ENCODE data around the gene LAMA5. TPM values are rescaled to one million over a fixed set of nuclear protein-coding genes. Genes with fewer than 3 reads are reported as not detected.

LAMA5 gene
- total and polyA plus RNA-seq, 2 experiments from 2014 or later, result 201 to 298 TPM

DNA sequence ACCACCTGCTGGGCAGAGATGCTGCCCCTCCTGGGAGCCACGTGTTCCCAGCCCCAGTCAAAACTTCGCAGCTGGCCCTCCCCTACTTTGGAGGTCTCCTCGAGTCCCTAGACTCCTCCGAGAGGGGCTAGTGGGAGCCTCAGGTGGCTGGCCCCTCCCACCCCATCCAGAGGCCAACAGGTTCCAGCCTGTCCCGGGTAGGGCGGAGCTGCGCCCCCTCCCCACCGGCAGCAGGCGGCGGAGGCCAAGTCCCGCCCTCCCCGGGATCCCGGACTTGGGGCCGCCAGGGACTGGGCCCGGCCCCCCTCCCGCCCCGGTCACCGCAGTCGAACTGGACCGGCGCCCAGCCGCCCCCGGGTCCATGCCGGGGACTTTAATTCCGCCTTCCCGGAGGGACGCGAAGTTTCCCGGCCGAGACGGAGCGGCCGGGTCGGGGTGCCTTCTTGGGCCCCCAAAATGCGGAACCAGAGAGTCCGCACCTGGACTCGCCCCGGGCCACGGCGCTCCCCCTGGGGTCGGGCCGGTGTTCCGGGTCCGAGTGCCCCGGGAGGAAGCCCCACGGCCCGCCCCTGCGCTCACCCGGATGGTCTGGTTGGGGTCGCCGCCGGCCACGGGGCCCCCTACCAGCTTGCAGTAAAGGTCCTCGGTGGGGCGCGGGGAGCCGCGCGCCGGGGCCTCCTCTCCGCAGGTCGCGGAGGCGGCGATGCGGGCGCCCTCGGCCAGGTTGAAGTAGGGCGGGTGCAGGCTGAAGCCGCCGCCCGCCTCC, 559 bp downstream of the LAMA5 start (continued):
- TF ChIP-seq, protein P1, sequence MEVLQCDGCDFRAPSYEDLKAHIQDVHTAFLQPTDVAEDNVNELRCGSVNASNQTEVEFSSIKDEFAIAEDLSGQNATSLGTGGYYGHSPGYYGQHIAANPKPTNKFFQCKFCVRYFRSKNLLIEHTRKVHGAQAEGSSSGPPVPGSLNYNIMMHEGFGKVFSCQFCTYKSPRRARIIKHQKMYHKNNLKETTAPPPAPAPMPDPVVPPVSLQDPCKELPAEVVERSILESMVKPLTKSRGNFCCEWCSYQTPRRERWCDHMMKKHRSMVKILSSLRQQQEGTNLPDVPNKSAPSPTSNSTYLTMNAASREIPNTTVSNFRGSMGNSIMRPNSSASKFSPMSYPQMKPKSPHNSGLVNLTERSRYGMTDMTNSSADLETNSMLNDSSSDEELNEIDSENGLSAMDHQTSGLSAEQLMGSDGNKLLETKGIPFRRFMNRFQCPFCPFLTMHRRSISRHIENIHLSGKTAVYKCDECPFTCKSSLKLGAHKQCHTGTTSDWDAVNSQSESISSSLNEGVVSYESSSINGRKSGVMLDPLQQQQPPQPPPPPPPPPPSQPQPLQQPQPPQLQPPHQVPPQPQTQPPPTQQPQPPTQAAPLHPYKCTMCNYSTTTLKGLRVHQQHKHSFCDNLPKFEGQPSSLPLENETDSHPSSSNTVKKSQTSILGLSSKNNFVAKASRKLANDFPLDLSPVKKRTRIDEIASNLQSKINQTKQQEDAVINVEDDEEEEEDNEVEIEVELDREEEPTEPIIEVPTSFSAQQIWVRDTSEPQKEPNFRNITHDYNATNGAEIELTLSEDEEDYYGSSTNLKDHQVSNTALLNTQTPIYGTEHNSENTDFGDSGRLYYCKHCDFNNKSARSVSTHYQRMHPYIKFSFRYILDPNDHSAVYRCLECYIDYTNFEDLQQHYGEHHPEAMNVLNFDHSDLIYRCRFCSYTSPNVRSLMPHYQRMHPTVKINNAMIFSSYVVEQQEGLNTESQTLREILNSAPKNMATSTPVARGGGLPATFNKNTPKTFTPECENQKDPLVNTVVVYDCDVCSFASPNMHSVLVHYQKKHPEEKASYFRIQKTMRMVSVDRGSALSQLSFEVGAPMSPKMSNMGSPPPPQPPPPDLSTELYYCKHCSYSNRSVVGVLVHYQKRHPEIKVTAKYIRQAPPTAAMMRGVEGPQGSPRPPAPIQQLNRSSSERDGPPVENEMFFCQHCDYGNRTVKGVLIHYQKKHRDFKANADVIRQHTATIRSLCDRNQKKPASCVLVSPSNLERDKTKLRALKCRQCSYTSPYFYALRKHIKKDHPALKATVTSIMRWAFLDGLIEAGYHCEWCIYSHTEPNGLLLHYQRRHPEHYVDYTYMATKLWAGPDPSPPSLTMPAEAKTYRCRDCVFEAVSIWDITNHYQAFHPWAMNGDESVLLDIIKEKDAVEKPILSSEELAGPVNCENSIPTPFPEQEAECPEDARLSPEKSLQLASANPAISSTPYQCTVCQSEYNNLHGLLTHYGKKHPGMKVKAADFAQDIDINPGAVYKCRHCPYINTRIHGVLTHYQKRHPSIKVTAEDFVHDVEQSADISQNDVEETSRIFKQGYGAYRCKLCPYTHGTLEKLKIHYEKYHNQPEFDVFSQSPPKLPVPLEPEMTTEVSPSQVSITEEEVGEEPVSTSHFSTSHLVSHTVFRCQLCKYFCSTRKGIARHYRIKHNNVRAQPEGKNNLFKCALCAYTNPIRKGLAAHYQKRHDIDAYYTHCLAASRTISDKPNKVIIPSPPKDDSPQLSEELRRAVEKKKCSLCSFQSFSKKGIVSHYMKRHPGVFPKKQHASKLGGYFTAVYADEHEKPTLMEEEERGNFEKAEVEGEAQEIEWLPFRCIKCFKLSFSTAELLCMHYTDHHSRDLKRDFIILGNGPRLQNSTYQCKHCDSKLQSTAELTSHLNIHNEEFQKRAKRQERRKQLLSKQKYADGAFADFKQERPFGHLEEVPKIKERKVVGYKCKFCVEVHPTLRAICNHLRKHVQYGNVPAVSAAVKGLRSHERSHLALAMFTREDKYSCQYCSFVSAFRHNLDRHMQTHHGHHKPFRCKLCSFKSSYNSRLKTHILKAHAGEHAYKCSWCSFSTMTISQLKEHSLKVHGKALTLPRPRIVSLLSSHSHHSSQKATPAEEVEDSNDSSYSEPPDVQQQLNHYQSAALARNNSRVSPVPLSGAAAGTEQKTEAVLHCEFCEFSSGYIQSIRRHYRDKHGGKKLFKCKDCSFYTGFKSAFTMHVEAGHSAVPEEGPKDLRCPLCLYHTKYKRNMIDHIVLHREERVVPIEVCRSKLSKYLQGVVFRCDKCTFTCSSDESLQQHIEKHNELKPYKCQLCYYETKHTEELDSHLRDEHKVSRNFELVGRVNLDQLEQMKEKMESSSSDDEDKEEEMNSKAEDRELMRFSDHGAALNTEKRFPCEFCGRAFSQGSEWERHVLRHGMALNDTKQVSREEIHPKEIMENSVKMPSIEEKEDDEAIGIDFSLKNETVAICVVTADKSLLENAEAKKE (CRISPR knock-in tag; IDR thresholded peaks at IDR 0.05), result no peak
- TF ChIP-seq EZH2phosphoT487 (IDR thresholded peaks at IDR 0.05; ENCODE audit: unreplicated experiment), result no peak

DNA sequence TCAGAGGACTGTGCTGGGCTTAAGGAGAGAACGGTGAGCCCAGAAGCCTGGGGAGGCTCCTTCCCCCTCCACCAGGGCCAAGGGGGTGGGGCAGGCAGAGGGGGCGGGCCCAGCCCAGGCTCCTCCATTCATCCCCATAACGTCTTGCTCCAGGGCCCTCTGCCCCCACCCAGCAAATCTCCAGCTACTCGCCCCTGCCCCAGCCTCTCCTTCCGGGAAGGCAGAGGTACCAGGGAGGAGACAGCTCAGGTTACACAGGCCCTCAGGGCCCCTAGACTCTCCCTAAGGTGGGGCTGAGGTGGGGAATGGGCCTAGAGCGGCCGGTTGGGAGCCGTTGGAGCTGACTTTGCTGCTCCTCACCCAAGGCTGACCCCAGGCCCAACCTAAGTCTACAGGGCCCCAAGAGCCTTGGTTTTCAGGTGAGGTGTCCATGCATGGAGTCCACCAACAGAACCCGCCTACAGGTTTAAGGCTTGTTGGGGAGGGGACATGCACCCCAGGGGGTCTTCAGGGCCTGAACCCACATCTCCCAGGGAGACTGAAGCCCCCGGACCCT, 1.2 kb downstream of the LAMA5 start:
- peak; percentile 67 for DNase-seq (ENCODE audit: low spot score)
- Mint-ChIP-seq H3K36me3 (ENCODE audit: low read depth) (peaks cover 3% of the 10 kb centered on the region; the same call in 2 of the 3 replicates), H3K4me3 (peak overlapping the region; percentile 67), H3K27ac (no peak overlapping the region), H3K27me3 (ENCODE audit: insufficient read depth, low read depth, poor library complexity) (peaks cover 26% of the 10 kb centered on the region), H3K9me3 (no peaks in the 10 kb centered on the region), H3K4me1 (peaks cover 51% of the 10 kb centered on the region)
- Histone ChIP-seq H3K79me2 (replicated peaks; ENCODE audit: insufficient read depth) (peaks cover 55% of the 10 kb centered on the region), H3K4me3 (peak overlapping the region; percentile 88), H3K4me2 (peak overlapping the region; percentile 97), H3K4me1 (ENCODE audit: insufficient read depth) (peaks cover 69% of the 10 kb centered on the region), H3K27me3 (ENCODE audit: insufficient read depth) (no peaks in the 10 kb centered on the region), H2AFZ (no peak overlapping the region), H3K27ac (ENCODE audit: low read depth) (peak overlapping the region; percentile 99), H3K9me2 (ENCODE audit: insufficient read depth) (no peaks in the 10 kb centered on the region), H3K36me3 (ENCODE audit: insufficient read depth) (no peaks in the 10 kb centered on the region), H4K20me1 (replicated peaks; ENCODE audit: insufficient read depth) (peaks cover 6% of the 10 kb centered on the region), H3F3A (replicated peaks; ENCODE audit: low read depth) (peaks cover 33% of the 10 kb centered on the region)
- peak; percentile 4 for ATAC-seq
- TF ChIP-seq NANOG (IDR thresholded peaks at IDR 0.05; ENCODE audit: borderline replicate concordance), result no peak
- no peak for TF ChIP-seq POLR2AphosphoS5 (IDR thresholded peaks at IDR 0.05; ENCODE audit: low read depth)
- TF ChIP-seq, protein P2, sequence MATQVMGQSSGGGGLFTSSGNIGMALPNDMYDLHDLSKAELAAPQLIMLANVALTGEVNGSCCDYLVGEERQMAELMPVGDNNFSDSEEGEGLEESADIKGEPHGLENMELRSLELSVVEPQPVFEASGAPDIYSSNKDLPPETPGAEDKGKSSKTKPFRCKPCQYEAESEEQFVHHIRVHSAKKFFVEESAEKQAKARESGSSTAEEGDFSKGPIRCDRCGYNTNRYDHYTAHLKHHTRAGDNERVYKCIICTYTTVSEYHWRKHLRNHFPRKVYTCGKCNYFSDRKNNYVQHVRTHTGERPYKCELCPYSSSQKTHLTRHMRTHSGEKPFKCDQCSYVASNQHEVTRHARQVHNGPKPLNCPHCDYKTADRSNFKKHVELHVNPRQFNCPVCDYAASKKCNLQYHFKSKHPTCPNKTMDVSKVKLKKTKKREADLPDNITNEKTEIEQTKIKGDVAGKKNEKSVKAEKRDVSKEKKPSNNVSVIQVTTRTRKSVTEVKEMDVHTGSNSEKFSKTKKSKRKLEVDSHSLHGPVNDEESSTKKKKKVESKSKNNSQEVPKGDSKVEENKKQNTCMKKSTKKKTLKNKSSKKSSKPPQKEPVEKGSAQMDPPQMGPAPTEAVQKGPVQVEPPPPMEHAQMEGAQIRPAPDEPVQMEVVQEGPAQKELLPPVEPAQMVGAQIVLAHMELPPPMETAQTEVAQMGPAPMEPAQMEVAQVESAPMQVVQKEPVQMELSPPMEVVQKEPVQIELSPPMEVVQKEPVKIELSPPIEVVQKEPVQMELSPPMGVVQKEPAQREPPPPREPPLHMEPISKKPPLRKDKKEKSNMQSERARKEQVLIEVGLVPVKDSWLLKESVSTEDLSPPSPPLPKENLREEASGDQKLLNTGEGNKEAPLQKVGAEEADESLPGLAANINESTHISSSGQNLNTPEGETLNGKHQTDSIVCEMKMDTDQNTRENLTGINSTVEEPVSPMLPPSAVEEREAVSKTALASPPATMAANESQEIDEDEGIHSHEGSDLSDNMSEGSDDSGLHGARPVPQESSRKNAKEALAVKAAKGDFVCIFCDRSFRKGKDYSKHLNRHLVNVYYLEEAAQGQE (IDR thresholded peaks at IDR 0.05; ENCODE audit: unreplicated experiment), result no peak
- TF ChIP-seq, protein P3, sequence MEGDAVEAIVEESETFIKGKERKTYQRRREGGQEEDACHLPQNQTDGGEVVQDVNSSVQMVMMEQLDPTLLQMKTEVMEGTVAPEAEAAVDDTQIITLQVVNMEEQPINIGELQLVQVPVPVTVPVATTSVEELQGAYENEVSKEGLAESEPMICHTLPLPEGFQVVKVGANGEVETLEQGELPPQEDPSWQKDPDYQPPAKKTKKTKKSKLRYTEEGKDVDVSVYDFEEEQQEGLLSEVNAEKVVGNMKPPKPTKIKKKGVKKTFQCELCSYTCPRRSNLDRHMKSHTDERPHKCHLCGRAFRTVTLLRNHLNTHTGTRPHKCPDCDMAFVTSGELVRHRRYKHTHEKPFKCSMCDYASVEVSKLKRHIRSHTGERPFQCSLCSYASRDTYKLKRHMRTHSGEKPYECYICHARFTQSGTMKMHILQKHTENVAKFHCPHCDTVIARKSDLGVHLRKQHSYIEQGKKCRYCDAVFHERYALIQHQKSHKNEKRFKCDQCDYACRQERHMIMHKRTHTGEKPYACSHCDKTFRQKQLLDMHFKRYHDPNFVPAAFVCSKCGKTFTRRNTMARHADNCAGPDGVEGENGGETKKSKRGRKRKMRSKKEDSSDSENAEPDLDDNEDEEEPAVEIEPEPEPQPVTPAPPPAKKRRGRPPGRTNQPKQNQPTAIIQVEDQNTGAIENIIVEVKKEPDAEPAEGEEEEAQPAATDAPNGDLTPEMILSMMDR (conservative IDR thresholded peaks at IDR 0.05; ENCODE audit: low read depth in 2 of 2), result no peak
- TF ChIP-seq EZH2phosphoT487 (IDR thresholded peaks at IDR 0.05; ENCODE audit: unreplicated experiment), result no peak
- no peak for TF ChIP-seq EZH2 (IDR thresholded peaks at IDR 0.05; ENCODE audit: low read depth, unreplicated experiment)
- TF ChIP-seq ZNF114 (CRISPR knock-in tag; IDR thresholded peaks at IDR 0.05), result no peak
- no peak for TF ChIP-seq JUNB (IDR thresholded peaks at IDR 0.05; ENCODE audit: unreplicated experiment)

Measured in GM23338 (cell line).